Immature natural killer cell (primary cell): Measurements from ENCODE around the gene PRG3. TPM values are rescaled to one million over a fixed set of nuclear protein-coding genes. Genes with fewer than 3 reads are reported as not detected.
A peak's percentile ranks its signal among the peaks of the same experiment; 100 is the strongest.
"Not testable (repeated sequence)": the region's sequence is repeated elsewhere in the genome, so short reads cannot be mapped to it uniquely, and the experiment has no call there.

Source experiments
- DNase-seq, 3 donors: peaks; one replicate each; pipeline ENCODE4 v3.0.0; 2022; ENCODE audit warnings: mixed read lengths in 1 of 3
- H3K27ac Mint-ChIP-seq, 6 donors: one replicate each; pipeline ENCODE4 v1.8.0; 2020; ENCODE audit warnings: mixed read lengths in 6 of 6, mild to moderate bottlenecking in 5 of 6, inconsistent platforms in 4 of 6, moderate library complexity in 3 of 6
- H3K27me3 Mint-ChIP-seq, 3 donors: one replicate each; pipeline ENCODE4 v1.8.0; 2020 to 2021; ENCODE audit warnings: low read depth in 3 of 3, mild to moderate bottlenecking in 3 of 3, mixed read lengths in 3 of 3, moderate library complexity in 3 of 3, inconsistent platforms in 1 of 3
- H3K36me3 Mint-ChIP-seq, 3 donors: one replicate each; pipeline ENCODE4 v1.8.0; 2020; ENCODE audit warnings: mixed read lengths in 3 of 3, inconsistent platforms in 2 of 3, mild to moderate bottlenecking in 2 of 3
- H3K4me1 Mint-ChIP-seq, 2 donors: one replicate each; pipeline ENCODE4 v1.8.0; 2020; ENCODE audit warnings: inconsistent platforms in 2 of 2, mild to moderate bottlenecking in 2 of 2, mixed read lengths in 2 of 2, moderate library complexity in 1 of 2
- H3K4me3 Mint-ChIP-seq, 5 donors: one replicate each; pipeline ENCODE4 v1.8.0; 2020; ENCODE audit warnings: mild to moderate bottlenecking in 5 of 5, mixed read lengths in 5 of 5, inconsistent platforms in 3 of 5, moderate library complexity in 3 of 5
- H3K9me3 Mint-ChIP-seq, 6 donors: one replicate each; pipeline ENCODE4 v1.8.0; 2020; ENCODE audit warnings: mild to moderate bottlenecking in 6 of 6, mixed read lengths in 6 of 6, inconsistent platforms in 4 of 6, moderate library complexity in 3 of 6
- polyA plus RNA-seq, 3 donors: library from polyadenylated mRNA; unstranded; fragments of 300-500 nt; fragmentation: Illumina TruSeq; gene quantifications; one replicate each; pipeline ENCODE4 v1.2.3, GENCODE V29; 2021

Gene PRG3
- polyA plus RNA-seq, 3 donors from 2014 or later: not detected

GRCh38 chr11:57403802-57404147, 22.8 kb upstream of the PRG3 start:
- Mint-ChIP-seq H3K36me3 (peaks cover 12 to 18% (median 15%) of the 10 kb centered on the region in 3 donors), H3K9me3 (no peaks in the 10 kb centered on the region), H3K4me3 (no peak overlapping the region), H3K27ac (no peak overlapping the region), H3K27me3 (peaks cover 0 to 2% (median 2%) of the 10 kb centered on the region in 3 donors), H3K4me1 (peaks cover 0 to 2% of the 10 kb centered on the region in 2 donors)
- DNase-seq: no peak

- Mint-ChIP-seq H3K27ac (peak overlapping the region in 1 of 6 donors; percentile 20), H3K36me3 (peaks cover 12 to 18% (median 15%) of the 10 kb centered on the region in 3 donors)
- not testable (repeated sequence) for H3K9me3 Mint-ChIP-seq, DNase-seq, H3K4me1 Mint-ChIP-seq, H3K27me3 Mint-ChIP-seq, H3K4me3 Mint-ChIP-seq
These were observed 22.3 kb upstream of the PRG3 start for GRCh38 chr11:57403003-57403801.

- Mint-ChIP-seq H3K4me3 (no peak overlapping the region), H3K36me3 (peaks cover 5 to 12% (median 10%) of the 10 kb centered on the region in 3 donors), H3K27me3 (peaks cover 0 to 2% (median 0%) of the 10 kb centered on the region in 3 donors), H3K27ac (no peak overlapping the region), H3K4me1 (peaks cover 0 to 2% of the 10 kb centered on the region in 2 donors), H3K9me3 (no peaks in the 10 kb centered on the region)
- no peak for DNase-seq
These were observed 21.4 kb upstream of the PRG3 start for GRCh38 chr11:57402188-57403002.

GRCh38 chr11:57399972-57400578, 19.1 kb upstream of the PRG3 start:
- H3K36me3 Mint-ChIP-seq: peaks cover 0 to 2% (median 0%) of the 10 kb centered on the region in 3 donors
- no peak for DNase-seq
- H3K27me3 Mint-ChIP-seq: peaks cover 0 to 2% (median 2%) of the 10 kb centered on the region in 3 donors
- no peak overlapping the region for H3K27ac Mint-ChIP-seq
- H3K4me1 Mint-ChIP-seq: no peaks in the 10 kb centered on the region
- no peak overlapping the region for H3K4me3 Mint-ChIP-seq
- no peaks in the 10 kb centered on the region for H3K9me3 Mint-ChIP-seq

GRCh38 chr11:57399221-57399620, 18.3 kb upstream of the PRG3 start:
- H3K4me1 Mint-ChIP-seq: no peaks in the 10 kb centered on the region
- no peaks in the 10 kb centered on the region for H3K9me3 Mint-ChIP-seq
- peaks cover 0 to 2% (median 2%) of the 10 kb centered on the region in 3 donors for H3K27me3 Mint-ChIP-seq
- no peak for DNase-seq
- no peak overlapping the region for H3K27ac Mint-ChIP-seq
- H3K4me3 Mint-ChIP-seq: no peak overlapping the region
- no peaks in the 10 kb centered on the region for H3K36me3 Mint-ChIP-seq

- Mint-ChIP-seq H3K4me1 (no peaks in the 10 kb centered on the region), H3K36me3 (no peaks in the 10 kb centered on the region), H3K9me3 (no peaks in the 10 kb centered on the region), H3K27me3 (peaks cover 0 to 2% (median 2%) of the 10 kb centered on the region in 3 donors), H3K27ac (no peak overlapping the region), H3K4me3 (no peak overlapping the region)
- DNase-seq: no peak
These were observed 16.5 kb upstream of the PRG3 start for GRCh38 chr11:57397394-57397990.

GRCh38 chr11:57396744-57397143, 15.8 kb upstream of the PRG3 start:
- DNase-seq: no peak
- Mint-ChIP-seq H3K9me3 (no peaks in the 10 kb centered on the region), H3K4me3 (no peak overlapping the region), H3K4me1 (no peaks in the 10 kb centered on the region), H3K36me3 (no peaks in the 10 kb centered on the region), H3K27me3 (peaks cover 0 to 4% (median 2%) of the 10 kb centered on the region in 3 donors), H3K27ac (no peak overlapping the region)

GRCh38 chr11:57395905-57396623, 15.1 kb upstream of the PRG3 start:
- DNase-seq: no peak
- Mint-ChIP-seq H3K4me3 (no peak overlapping the region), H3K27me3 (peaks cover 0 to 2% (median 2%) of the 10 kb centered on the region in 3 donors), H3K4me1 (no peaks in the 10 kb centered on the region), H3K9me3 (no peaks in the 10 kb centered on the region), H3K27ac (no peak overlapping the region), H3K36me3 (no peaks in the 10 kb centered on the region)

- DNase-seq: no peak
- Mint-ChIP-seq H3K4me1 (no peaks in the 10 kb centered on the region), H3K4me3 (no peak overlapping the region), H3K27me3 (peaks cover 0 to 4% (median 2%) of the 10 kb centered on the region in 3 donors), H3K27ac (no peak overlapping the region), H3K9me3 (no peaks in the 10 kb centered on the region), H3K36me3 (no peaks in the 10 kb centered on the region)
These were observed 13.4 kb upstream of the PRG3 start for GRCh38 chr11:57394203-57394965.

GRCh38 chr11:57392763-57393105, 11.8 kb upstream of the PRG3 start:
- no peak for DNase-seq
- no peaks in the 10 kb centered on the region for H3K36me3 Mint-ChIP-seq
- H3K4me3 Mint-ChIP-seq: no peak overlapping the region
- H3K27me3 Mint-ChIP-seq: peaks cover 2 to 6% (median 3%) of the 10 kb centered on the region in 3 donors
- peaks cover 0 to 1% (median 0%) of the 10 kb centered on the region in 6 donors for H3K9me3 Mint-ChIP-seq
- H3K27ac Mint-ChIP-seq: no peak overlapping the region
- H3K4me1 Mint-ChIP-seq: no peaks in the 10 kb centered on the region

- Mint-ChIP-seq H3K9me3 (peaks cover 0 to 1% (median 0%) of the 10 kb centered on the region in 6 donors), H3K4me3 (no peak overlapping the region)
- DNase-seq: no peak
These were observed 11.3 kb upstream of the PRG3 start for GRCh38 chr11:57392066-57392762.

GRCh38 chr11:57391539-57391938, 10.6 kb upstream of the PRG3 start:
- DNase-seq: no peak
- Mint-ChIP-seq H3K4me1 (no peaks in the 10 kb centered on the region), H3K36me3 (no peaks in the 10 kb centered on the region), H3K9me3 (peaks cover 0 to 1% (median 0%) of the 10 kb centered on the region in 6 donors), H3K27ac (no peak overlapping the region), H3K27me3 (peaks cover 3 to 6% (median 3%) of the 10 kb centered on the region in 3 donors), H3K4me3 (no peak overlapping the region)

More at GRCh38 chr11:57392066-57392762, 11.3 kb upstream of the PRG3 start:
- Mint-ChIP-seq H3K4me1 (no peaks in the 10 kb centered on the region), H3K36me3 (no peaks in the 10 kb centered on the region), H3K27ac (no peak overlapping the region), H3K27me3 (peaks cover 2 to 6% (median 3%) of the 10 kb centered on the region in 3 donors)
